GM12875 (cell line): ENCODE data around the gene HSPA12A.

Source experiments
- H3K4me3 ChIP-seq: one replicate; pipeline ENCODE4 v1.5.1; 2011; ENCODE audit warnings: low read depth, low read length, control low read depth
- TF ChIP-seq, protein P1 (sequence below): IDR thresholded peaks from 2 replicates; pipeline ENCODE4 v1.5.1; 2011; ENCODE audit warnings: low read depth, mild to moderate bottlenecking, control low read depth, inconsistent platforms, low read length, moderate library complexity, borderline replicate concordance; ENCODE audit not compliant: insufficient read depth

Gene HSPA12A

DNA sequence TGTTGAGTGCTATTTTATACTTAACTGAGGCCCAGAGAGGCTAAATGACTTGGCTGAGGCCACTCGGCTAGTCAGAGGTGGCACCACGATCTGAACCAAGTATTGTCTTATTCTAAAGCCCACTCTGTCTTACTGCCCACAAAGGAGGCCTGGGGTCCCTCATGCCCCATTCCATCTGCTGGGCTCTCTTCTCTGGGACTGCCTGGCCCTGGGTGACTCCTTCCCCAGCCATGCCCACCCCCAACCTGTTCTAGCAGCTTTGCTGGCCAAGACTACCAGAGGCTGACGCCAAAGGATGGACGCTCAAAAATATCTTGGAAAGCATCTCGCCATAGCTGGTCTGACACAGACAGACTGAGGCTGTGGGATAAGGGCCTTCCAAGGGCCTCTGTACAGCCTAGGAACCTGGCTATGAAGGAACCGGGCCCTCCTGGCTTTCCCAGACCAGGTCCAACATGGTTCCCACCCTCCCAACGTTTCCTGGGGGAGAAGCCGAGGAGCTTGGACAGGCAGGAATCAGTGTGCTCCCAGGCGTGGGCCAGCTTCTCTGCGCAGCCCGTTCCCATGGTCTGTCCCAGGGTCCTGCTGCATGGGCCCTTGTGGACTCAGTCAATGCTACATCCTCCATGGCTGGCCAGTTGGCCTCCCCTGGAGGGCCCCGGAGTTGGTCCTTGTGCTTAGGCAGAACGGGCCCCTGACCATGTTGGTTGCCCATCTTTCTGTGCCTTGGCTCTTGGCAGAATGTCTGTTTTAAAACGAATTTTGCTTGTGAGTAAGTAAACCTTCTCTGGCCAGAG lies 11.7 kb downstream of the HSPA12A start:
- TF ChIP-seq, protein P1, sequence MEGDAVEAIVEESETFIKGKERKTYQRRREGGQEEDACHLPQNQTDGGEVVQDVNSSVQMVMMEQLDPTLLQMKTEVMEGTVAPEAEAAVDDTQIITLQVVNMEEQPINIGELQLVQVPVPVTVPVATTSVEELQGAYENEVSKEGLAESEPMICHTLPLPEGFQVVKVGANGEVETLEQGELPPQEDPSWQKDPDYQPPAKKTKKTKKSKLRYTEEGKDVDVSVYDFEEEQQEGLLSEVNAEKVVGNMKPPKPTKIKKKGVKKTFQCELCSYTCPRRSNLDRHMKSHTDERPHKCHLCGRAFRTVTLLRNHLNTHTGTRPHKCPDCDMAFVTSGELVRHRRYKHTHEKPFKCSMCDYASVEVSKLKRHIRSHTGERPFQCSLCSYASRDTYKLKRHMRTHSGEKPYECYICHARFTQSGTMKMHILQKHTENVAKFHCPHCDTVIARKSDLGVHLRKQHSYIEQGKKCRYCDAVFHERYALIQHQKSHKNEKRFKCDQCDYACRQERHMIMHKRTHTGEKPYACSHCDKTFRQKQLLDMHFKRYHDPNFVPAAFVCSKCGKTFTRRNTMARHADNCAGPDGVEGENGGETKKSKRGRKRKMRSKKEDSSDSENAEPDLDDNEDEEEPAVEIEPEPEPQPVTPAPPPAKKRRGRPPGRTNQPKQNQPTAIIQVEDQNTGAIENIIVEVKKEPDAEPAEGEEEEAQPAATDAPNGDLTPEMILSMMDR: no peak
- H3K4me3 ChIP-seq: no peak overlapping the region

DNA sequence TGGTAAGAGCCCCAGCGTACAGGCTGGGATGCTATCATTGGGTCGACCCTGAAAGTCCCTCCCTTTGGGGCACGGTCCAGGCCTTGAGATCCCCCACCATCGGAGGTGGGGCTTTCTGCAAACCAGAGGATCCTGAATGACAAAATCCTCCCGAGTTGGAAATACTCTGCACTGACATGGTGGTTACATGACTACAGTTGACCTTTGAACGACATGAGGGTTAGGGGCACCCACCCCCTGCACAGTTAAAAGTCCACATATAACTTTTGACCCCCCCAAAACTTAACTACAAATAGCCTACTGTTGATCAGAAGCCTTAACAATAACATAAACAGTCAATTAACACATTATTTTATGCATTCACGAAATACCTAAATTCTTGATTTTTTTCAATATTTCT lies 13.1 kb downstream of the HSPA12A start:
- TF ChIP-seq, protein P1: no peak
- no peak overlapping the region for H3K4me3 ChIP-seq

DNA sequence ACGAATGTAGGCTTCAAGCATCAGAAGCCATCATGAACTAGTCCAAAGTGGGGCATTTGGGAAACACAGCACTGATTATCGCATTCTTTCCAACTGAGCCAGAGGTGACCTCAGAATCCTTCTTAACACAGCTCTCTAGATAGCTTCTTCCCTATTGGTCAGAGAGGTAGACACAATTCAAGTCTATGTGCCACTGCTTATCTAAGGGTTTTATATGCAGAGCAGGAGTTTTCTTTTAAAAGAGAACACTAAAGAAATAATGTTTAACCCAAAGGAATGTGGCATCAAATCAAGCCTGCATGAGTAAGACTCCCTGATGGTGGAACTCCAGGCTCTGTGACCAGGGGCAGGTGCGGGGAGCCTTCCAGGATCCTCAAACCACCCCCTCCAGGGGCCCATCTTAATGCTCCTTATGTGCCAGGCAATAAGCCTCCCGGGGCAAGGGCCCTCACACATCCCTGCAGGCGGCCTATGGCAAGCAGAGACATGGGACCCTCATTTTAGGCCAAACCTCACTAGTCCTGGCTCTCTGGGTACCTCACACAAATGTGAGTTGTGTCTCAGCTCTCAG lies 13.8 kb downstream of the HSPA12A start:
- TF ChIP-seq, protein P1: no peak
- no peak overlapping the region for H3K4me3 ChIP-seq

DNA sequence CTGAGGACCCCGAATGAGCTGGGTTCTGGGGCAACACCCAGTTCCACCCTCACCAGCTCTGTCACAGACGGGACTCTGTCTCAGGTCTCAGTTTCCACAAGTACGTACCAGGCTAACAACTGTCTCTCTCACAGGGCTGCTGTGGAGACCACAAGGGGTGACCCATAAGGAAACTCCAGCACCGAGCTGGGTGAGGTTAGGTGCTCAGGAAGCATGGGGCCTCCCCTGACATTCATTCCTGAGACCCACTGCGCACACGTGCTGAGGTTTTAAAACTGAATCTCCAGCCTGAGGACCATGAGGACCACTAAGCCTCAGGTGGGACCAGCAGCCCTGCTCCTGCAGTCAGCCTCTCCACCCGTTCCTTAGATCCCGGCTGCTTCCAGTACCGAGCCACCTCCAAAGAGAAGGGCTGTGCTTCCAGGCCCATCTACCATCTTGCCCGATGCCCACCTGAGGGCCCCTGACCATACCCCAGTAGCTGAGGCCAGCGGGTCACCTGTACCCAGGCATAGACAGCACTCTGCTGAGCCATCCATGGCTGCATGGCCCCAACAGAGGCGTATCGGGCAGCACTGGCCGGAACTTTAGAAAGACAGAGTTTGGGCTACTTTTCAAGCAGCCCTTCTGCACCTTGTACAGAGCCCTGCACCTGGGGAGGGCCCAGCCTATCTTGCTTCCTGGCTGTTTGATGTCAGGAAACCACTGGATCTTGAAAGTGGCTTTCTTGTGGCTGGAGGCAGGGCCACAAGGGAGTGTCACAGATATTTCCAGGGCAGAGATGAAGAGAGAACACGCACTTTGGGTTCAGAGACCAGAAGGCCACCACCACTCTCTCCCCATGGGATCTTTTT lies 18.7 kb downstream of the HSPA12A start:
- TF ChIP-seq, protein P1: no peak
- no peak overlapping the region for H3K4me3 ChIP-seq

DNA sequence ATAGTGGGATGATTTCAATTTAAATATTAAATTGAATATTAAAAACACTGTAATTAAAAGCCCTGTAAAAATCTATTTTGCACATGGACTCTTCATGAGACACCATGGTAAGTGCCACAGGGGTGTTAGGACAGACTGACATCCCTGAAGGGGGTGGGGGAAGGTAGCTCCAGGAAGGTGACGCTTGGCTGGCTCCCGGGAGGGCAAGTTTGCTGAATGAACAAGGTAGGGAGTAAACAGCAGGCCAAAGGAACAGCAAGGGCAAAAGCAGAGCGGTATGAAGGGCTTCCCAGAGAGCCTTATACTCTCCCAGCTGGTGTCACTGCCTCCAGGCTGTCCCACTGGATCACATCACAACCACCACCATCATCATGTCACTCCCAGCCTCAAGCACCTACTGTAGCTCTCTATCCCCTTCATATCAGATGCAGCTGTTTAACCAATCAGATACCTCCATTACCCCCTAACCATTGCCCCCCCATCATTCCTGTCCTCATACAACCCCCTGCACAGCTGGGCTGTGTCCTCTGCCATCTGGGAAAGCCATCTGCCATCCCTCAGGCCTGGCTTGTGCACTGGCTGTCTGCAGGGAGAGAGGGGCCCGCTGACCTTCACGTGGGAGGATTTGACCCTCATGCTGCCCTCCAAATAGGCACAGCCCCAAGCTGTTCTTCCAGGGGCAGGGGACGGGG lies 19.5 kb downstream of the HSPA12A start:
- TF ChIP-seq, protein P1: no peak
- H3K4me3 ChIP-seq: no peak overlapping the region

DNA sequence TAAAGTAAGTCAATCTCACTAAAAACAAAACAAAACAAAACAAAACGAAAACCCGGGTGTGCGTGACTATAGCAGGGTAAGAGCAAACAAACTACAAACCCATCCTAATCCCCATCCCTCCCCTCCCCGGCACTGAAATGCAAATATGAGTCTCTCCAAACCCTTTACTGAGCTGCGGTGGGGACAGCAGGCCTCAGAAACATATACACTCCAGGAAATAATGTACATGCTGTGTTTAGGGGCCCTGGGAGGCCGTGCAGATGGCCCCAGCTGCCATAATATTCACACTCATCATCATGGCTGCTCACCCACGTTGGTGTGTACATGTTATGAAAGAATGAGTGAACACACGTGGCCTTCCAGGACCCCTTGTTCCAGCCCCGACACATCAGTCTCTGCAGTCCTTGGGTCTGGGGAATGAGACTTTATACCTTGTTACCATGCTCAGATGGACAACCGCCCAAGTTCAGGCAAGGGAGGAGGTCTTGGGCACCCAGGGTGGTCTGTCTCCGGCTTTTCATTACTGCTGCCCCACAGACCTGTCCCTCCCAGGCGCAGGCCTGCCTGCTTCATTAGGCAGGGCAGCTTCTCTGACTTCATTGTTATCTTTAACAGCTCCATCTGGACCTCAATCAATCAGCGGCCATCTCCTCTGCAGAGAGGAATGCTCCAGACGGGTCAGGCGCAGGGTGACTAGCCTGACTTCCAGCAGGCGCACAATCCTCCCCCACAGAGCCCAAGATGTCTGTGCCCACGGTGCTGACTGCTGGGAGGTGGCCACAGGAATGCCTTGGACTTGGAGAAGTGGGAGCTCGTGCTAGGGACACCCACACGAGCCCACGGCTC lies 20.6 kb downstream of the HSPA12A start:
- no peak overlapping the region for H3K4me3 ChIP-seq
- TF ChIP-seq, protein P1: no peak
